SK-N-SH (cell line): ENCODE data around the gene KIF18B. TPM values are rescaled to one million over a fixed set of nuclear protein-coding genes. Genes with fewer than 3 reads are reported as not detected.

Experiments
- CTCF ChIA-PET: fragments of 300-600, 350-600 bp; formaldehyde crosslinking; extraction: SDS; loops from one replicate; lab custom pipeline; 2021; lab: Yijun Ruan, JAX
- POLR2A ChIA-PET: fragments of 350-600 bp; sonication (Branson Sonifier 250); formaldehyde crosslinking; extraction: SDS; loops from one replicate; lab custom pipeline; 2020; ENCODE audit warnings: antibody characterized with exemption, inconsistent platforms; lab: Yijun Ruan, JAX
- DNase-seq: peaks from one replicate; pipeline ENCODE4 v3.0.0; 2012
- H2AFZ ChIP-seq: fragments of 200-600 bp; sonication (generic); 2 replicates; pipeline ENCODE4 v1.8.1; 2016; ENCODE audit warnings: antibody characterized with exemption, mild to moderate bottlenecking, low read depth
- H3F3A ChIP-seq: fragments of 200-600 bp; sonication (generic); replicated peaks from 2 replicates; pipeline ENCODE3; 2016; ENCODE audit warnings: antibody characterized with exemption, mild to moderate bottlenecking; ENCODE audit not compliant: insufficient read depth
- H3K27ac ChIP-seq, 2 experiments: fragments of 200-500 bp in 1 of 2; fragments of 200-600 bp in 1 of 2; sonication (Bioruptor generic) in 1 of 2; sonication (generic), shearing (Covaris generic) in 1 of 2; 2 replicates each; pipeline versions ENCODE4 v1.5.1 to v1.6.1; 2014 to 2016; ENCODE audit warnings: low read depth in 2 of 2, inconsistent platforms in 1 of 2, low read length in 1 of 2, mild to moderate bottlenecking in 1 of 2, mixed read lengths in 1 of 2
- H3K27me3 ChIP-seq: fragments of 200-600 bp; sonication (generic), shearing (Covaris generic); 2 replicates; pipeline ENCODE4 v1.6.1; 2016; ENCODE audit warnings: mixed run types; ENCODE audit not compliant: insufficient read depth
- H3K36me3 ChIP-seq, 2 experiments: fragments of 200-500 bp in 1 of 2; fragments of 200-600 bp in 1 of 2; sonication (Bioruptor generic) in 1 of 2; sonication (generic) in 1 of 2; replicated peaks in 1 of 2; 2 replicates each; pipeline versions ENCODE3 to v1.5.1; 2014 to 2016; ENCODE audit warnings: low read length in 1 of 2, mild to moderate bottlenecking in 1 of 2; ENCODE audit not compliant: insufficient read depth in 2 of 2, control insufficient read depth in 1 of 2
- H3K4me1 ChIP-seq, 2 experiments: fragments of 200-500 bp in 1 of 2; fragments of 200-600 bp in 1 of 2; sonication (Bioruptor generic) in 1 of 2; sonication (generic), shearing (Covaris generic) in 1 of 2; 2 replicates each; pipeline versions ENCODE4 v1.5.1 to v1.6.1; 2014 to 2016; ENCODE audit warnings: low read depth in 1 of 2, low read length in 1 of 2, mixed run types in 1 of 2; ENCODE audit not compliant: insufficient read depth in 2 of 2, control insufficient read depth in 1 of 2
- H3K4me2 ChIP-seq: fragments of 200-600 bp; sonication (generic), shearing (Covaris generic); 2 replicates; pipeline ENCODE4 v1.6.1; 2017; ENCODE audit warnings: mixed run types
- H3K4me3 ChIP-seq, 2 experiments: fragments of 200-500 bp in 1 of 2; fragments of 200-600 bp in 1 of 2; sonication (Bioruptor generic) in 1 of 2; sonication (generic), shearing (Covaris generic) in 1 of 2; 2 replicates each; pipeline versions ENCODE4 v1.5.1 to v1.8.1; 2014 to 2016; ENCODE audit warnings: low read depth in 2 of 2, inconsistent platforms in 1 of 2, low read length in 1 of 2, mild to moderate bottlenecking in 1 of 2, mixed read lengths in 1 of 2, moderate library complexity in 1 of 2
- H3K79me2 ChIP-seq: fragments of 200-600 bp; sonication (generic); 2 replicates; pipeline ENCODE4 v1.8.1; 2017; ENCODE audit warnings: mild to moderate bottlenecking; ENCODE audit not compliant: insufficient read depth
- H3K9ac ChIP-seq: fragments of 200-600 bp; sonication (generic); 2 replicates; pipeline ENCODE4 v1.6.1; 2017; ENCODE audit warnings: mixed run types
- H3K9me2 ChIP-seq: fragments of 200-600 bp; sonication (generic); 2 replicates; pipeline ENCODE4 v1.6.1; 2017; ENCODE audit warnings: mixed run types
- H3K9me3 ChIP-seq: fragments of 200-600 bp; sonication (generic); 2 replicates; pipeline ENCODE4 v1.6.1; 2017; ENCODE audit warnings: mixed run types, mild to moderate bottlenecking, moderate library complexity
- H4K20me1 ChIP-seq: fragments of 200-600 bp; sonication (generic); 2 replicates; pipeline ENCODE4 v1.6.1; 2017; ENCODE audit warnings: mild to moderate bottlenecking, mixed run types; ENCODE audit not compliant: insufficient read depth
- CHD2 ChIP-seq: fragments of 150-350 bp; IDR thresholded peaks from 2 replicates; pipeline ENCODE4 v1.6.1; 2018; ENCODE audit warnings: low read length; ENCODE audit not compliant: partially characterized antibody
- ELF1 ChIP-seq: IDR thresholded peaks from 2 replicates; pipeline ENCODE4 v1.4.0; 2012
- EZH2phosphoT487 ChIP-seq: fragments of 200-600 bp; sonication (generic); IDR thresholded peaks from 2 replicates; pipeline ENCODE4 v1.6.1; 2017; ENCODE audit warnings: low read depth, mixed run types, mild to moderate bottlenecking, antibody characterized with exemption, moderate library complexity, borderline replicate concordance
- FOXM1 ChIP-seq: IDR thresholded peaks from 2 replicates; pipeline ENCODE4 v1.4.0; 2012; ENCODE audit warnings: low read depth, mild to moderate bottlenecking
- GABPA ChIP-seq: IDR thresholded peaks from 2 replicates; pipeline ENCODE4 v1.4.0; 2012; ENCODE audit warnings: low read depth, mild to moderate bottlenecking
- JUND ChIP-seq: IDR thresholded peaks from 2 replicates; pipeline ENCODE4 v1.4.0; 2012
- MEF2A ChIP-seq: IDR thresholded peaks from 2 replicates; pipeline ENCODE4 v1.4.0; 2012; ENCODE audit warnings: low read depth, borderline replicate concordance
- MXI1 ChIP-seq: IDR thresholded peaks from 2 replicates; pipeline ENCODE4 v1.6.1; 2012; ENCODE audit warnings: mild to moderate bottlenecking, low read depth, low read length, improper control_type of control experiment
- NFIC ChIP-seq: IDR thresholded peaks from 2 replicates; pipeline ENCODE4 v1.4.0; 2012; ENCODE audit warnings: borderline replicate concordance
- NRF1 ChIP-seq: IDR thresholded peaks from 2 replicates; pipeline ENCODE4 v1.6.1; 2012; ENCODE audit warnings: low read depth, mild to moderate bottlenecking, low read length
- POLR2AphosphoS5 ChIP-seq: IDR thresholded peaks from 2 replicates; pipeline ENCODE4 v1.6.1; 2012; ENCODE audit warnings: low read depth, low read length
- RAD21 ChIP-seq: IDR thresholded peaks from 2 replicates; pipeline ENCODE4 v1.6.1; 2012; ENCODE audit warnings: mild to moderate bottlenecking, low read length
- RFX5 ChIP-seq: IDR thresholded peaks from 2 replicates; pipeline ENCODE4 v1.6.1; 2012; ENCODE audit warnings: mild to moderate bottlenecking, improper control_type of control experiment, low read length
- RXRA ChIP-seq: IDR thresholded peaks from 2 replicates; pipeline ENCODE4 v1.4.0; 2012; ENCODE audit warnings: low read depth, mild to moderate bottlenecking, borderline replicate concordance
- SIN3A ChIP-seq: IDR thresholded peaks from 2 replicates; pipeline ENCODE4 v1.6.1; 2012; ENCODE audit warnings: low read depth, mild to moderate bottlenecking, low read length, moderate library complexity, borderline replicate concordance
- SMC3 ChIP-seq: IDR thresholded peaks from 2 replicates; pipeline ENCODE4 v1.6.1; 2012; ENCODE audit warnings: low read depth, low read length, improper control_type of control experiment
- TAF1 ChIP-seq: IDR thresholded peaks from 2 replicates; pipeline ENCODE4 v1.6.1; 2012; ENCODE audit warnings: low read depth, mild to moderate bottlenecking, low read length, moderate library complexity, borderline replicate concordance
- TCF12 ChIP-seq: IDR thresholded peaks from 2 replicates; pipeline ENCODE4 v1.4.0; 2012
- WGBS: methylation state at CpG from one replicate; pipeline ENCODE4 v1.1.6; 2017; ENCODE audit warnings: low lambda C conversion rate; 5-methylcytosine and 5-hydroxymethylcytosine counted together
- polyA plus RNA-seq, 3 experiments: library from polyadenylated mRNA; depleted of rRNA; stranded (reverse); fragments of >200 nt; gene quantifications; 2 replicates each; pipeline ENCODE4 v1.2.3, GENCODE V29; 2012
- TF ChIP-seq, protein P1 (sequence below): fragments of 150-350 bp; IDR thresholded peaks from 2 replicates; pipeline ENCODE4 v1.6.1; 2017; ENCODE audit warnings: antibody characterized with exemption, low read length, low read depth, borderline replicate concordance
- TF ChIP-seq, protein P2 (sequence below): fragments of 150-350 bp; IDR thresholded peaks from 2 replicates; pipeline ENCODE4 v1.6.1; 2016; ENCODE audit warnings: mild to moderate bottlenecking, low read depth, low read length
- TF ChIP-seq, protein P3 (sequence below): IDR thresholded peaks from 2 replicates; pipeline ENCODE4 v1.4.0; 2012; ENCODE audit warnings: low read depth
- TF ChIP-seq, protein P4 (sequence below): IDR thresholded peaks from 2 replicates; pipeline ENCODE4 v1.6.1; 2012; ENCODE audit warnings: mild to moderate bottlenecking, low read depth, low read length, moderate library complexity
- TF ChIP-seq, protein P5 (sequence below): IDR thresholded peaks from 2 replicates; pipeline ENCODE4 v1.4.0; 2012; ENCODE audit warnings: low read depth, borderline replicate concordance

KIF18B gene
- polyA plus RNA-seq (2012; rRNA removed), result 12.6 and 14.7 TPM in 2 replicates
- 4.0 and 7.1 TPM in 2 replicates for polyA plus RNA-seq (2012; cell fraction: cytosol; rRNA removed)
- polyA plus RNA-seq (2012; cell fraction: nucleus; rRNA removed), result 40.0 and 52.6 TPM in 2 replicates

DNA sequence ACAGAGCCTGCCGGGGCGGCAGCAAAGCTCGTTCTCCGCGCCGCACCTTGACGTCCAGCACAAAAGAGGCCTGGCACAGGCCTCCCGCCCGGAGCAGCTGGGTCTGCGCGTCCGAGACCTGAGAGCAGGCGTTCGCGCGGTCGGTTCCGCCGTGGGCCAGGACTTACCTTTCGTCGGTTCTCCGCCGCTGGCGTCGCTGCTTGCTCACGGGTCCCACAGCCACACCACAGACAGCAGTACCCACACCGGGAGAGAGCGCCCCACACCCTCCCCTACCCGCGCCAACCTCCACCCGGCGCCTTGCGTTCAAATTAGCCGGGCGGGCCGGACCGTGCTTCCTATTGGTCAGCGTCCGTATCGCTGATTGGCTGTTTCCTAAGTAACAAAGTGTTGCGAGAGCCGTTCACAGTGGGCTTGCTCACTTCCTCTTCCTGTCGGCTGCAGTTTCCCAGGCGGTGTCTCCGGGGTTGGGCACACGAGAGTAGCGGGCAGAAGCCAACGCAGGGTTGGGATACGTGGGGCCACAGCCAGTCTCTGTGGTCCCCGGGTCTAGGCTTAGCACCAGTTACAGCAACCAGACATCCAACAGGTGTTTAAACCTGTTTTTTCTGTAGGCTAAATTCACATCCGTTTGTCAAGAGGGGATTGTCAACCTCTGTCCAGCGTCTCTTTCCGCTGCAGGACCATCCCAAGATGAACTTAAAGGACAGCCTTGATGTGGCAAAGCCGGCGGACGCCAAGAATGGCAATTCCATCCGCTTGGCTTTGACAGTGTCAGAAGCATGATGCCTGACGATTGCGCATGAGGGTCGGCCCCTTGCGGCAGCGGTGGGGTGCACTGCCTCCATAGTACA lies at the start of gene KIF18B:
TSS of gene KIF18B (minus strand) at position 313 of the 854 bp plus-strand sequence. CDS start 11,429 bp downstream, outside the sequence.
- CTCF ChIA-PET, result interaction anchor here (0.7 to 1.7 kb wide), 8 partner anchors 9 to 211 kb away, joined by 3 to 7 read pairs (median 4); partner anchors contain the start of gene PLCD3
- H3K27ac ChIP-seq, result peak within 1 kb of the TSS; percentile 61 to 82
- H3K36me3 ChIP-seq, result peaks cover 0 to 16% of the 10 kb centered on the region in 2 experiments
- peak within 1 kb of the TSS; percentile 72 to 74 for H3K4me3 ChIP-seq
- peak within 1 kb of the TSS; percentile 85 for H3K9ac ChIP-seq
- H3F3A ChIP-seq, result peaks cover 13% of the 10 kb centered on the region
- no peaks in the 10 kb centered on the region for H3K27me3 ChIP-seq
- 8% methylated on average over 39 of the region's 62 CpGs for WGBS
- H3K4me2 ChIP-seq, result peak within 1 kb of the TSS; percentile 95
- POLR2A ChIA-PET, result interaction anchor here (1.2 to 1.3 kb wide), 3 partner anchors 10 to 84 kb away, joined by 3 read pairs; no protein-coding TSS in a partner anchor
- peak; percentile 96 for DNase-seq
- H3K9me3 ChIP-seq, result no peaks in the 10 kb centered on the region
- no peaks in the 10 kb centered on the region for H3K9me2 ChIP-seq
- H2AFZ ChIP-seq, result peak within 1 kb of the TSS; percentile 69
- peaks cover 0 to 6% of the 10 kb centered on the region in 2 experiments; a peak in 1 of 4 replicates for H3K4me1 ChIP-seq
- no peaks in the 10 kb centered on the region for H4K20me1 ChIP-seq
- H3K79me2 ChIP-seq, result peaks cover 49% of the 10 kb centered on the region
- TF ChIP-seq RFX5, result peak; percentile 68
- TF ChIP-seq TCF12, result no peak
- TF ChIP-seq, protein P1, sequence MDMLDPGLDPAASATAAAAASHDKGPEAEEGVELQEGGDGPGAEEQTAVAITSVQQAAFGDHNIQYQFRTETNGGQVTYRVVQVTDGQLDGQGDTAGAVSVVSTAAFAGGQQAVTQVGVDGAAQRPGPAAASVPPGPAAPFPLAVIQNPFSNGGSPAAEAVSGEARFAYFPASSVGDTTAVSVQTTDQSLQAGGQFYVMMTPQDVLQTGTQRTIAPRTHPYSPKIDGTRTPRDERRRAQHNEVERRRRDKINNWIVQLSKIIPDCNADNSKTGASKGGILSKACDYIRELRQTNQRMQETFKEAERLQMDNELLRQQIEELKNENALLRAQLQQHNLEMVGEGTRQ, result no peak
- no peak for TF ChIP-seq JUND
- peak; percentile 85 for TF ChIP-seq GABPA
- TF ChIP-seq, protein P2, sequence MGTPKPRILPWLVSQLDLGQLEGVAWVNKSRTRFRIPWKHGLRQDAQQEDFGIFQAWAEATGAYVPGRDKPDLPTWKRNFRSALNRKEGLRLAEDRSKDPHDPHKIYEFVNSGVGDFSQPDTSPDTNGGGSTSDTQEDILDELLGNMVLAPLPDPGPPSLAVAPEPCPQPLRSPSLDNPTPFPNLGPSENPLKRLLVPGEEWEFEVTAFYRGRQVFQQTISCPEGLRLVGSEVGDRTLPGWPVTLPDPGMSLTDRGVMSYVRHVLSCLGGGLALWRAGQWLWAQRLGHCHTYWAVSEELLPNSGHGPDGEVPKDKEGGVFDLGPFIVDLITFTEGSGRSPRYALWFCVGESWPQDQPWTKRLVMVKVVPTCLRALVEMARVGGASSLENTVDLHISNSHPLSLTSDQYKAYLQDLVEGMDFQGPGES, result peak; percentile 57; the same call in 1 of the 2 replicates
- no peak for TF ChIP-seq MEF2A
- TF ChIP-seq NRF1, result peak; percentile 42; the same call in 1 of the 2 replicates
- TF ChIP-seq, protein P3, sequence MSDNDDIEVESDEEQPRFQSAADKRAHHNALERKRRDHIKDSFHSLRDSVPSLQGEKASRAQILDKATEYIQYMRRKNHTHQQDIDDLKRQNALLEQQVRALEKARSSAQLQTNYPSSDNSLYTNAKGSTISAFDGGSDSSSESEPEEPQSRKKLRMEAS, result 0 out of 2 replicates have a peak, but pooled peaks have one; percentile 45
- TF ChIP-seq RXRA, result no peak
- peak; percentile 98 for TF ChIP-seq CHD2
- TF ChIP-seq, protein P4, sequence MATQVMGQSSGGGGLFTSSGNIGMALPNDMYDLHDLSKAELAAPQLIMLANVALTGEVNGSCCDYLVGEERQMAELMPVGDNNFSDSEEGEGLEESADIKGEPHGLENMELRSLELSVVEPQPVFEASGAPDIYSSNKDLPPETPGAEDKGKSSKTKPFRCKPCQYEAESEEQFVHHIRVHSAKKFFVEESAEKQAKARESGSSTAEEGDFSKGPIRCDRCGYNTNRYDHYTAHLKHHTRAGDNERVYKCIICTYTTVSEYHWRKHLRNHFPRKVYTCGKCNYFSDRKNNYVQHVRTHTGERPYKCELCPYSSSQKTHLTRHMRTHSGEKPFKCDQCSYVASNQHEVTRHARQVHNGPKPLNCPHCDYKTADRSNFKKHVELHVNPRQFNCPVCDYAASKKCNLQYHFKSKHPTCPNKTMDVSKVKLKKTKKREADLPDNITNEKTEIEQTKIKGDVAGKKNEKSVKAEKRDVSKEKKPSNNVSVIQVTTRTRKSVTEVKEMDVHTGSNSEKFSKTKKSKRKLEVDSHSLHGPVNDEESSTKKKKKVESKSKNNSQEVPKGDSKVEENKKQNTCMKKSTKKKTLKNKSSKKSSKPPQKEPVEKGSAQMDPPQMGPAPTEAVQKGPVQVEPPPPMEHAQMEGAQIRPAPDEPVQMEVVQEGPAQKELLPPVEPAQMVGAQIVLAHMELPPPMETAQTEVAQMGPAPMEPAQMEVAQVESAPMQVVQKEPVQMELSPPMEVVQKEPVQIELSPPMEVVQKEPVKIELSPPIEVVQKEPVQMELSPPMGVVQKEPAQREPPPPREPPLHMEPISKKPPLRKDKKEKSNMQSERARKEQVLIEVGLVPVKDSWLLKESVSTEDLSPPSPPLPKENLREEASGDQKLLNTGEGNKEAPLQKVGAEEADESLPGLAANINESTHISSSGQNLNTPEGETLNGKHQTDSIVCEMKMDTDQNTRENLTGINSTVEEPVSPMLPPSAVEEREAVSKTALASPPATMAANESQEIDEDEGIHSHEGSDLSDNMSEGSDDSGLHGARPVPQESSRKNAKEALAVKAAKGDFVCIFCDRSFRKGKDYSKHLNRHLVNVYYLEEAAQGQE, result peak; percentile 70
- peak; percentile 99 for TF ChIP-seq FOXM1
- peak; percentile 84 for TF ChIP-seq ELF1
- TF ChIP-seq EZH2phosphoT487, result no peak
- no peak for TF ChIP-seq NFIC
- peak; percentile 97 for TF ChIP-seq MXI1
- TF ChIP-seq SIN3A, result peak; percentile 99
- TF ChIP-seq, protein P5, sequence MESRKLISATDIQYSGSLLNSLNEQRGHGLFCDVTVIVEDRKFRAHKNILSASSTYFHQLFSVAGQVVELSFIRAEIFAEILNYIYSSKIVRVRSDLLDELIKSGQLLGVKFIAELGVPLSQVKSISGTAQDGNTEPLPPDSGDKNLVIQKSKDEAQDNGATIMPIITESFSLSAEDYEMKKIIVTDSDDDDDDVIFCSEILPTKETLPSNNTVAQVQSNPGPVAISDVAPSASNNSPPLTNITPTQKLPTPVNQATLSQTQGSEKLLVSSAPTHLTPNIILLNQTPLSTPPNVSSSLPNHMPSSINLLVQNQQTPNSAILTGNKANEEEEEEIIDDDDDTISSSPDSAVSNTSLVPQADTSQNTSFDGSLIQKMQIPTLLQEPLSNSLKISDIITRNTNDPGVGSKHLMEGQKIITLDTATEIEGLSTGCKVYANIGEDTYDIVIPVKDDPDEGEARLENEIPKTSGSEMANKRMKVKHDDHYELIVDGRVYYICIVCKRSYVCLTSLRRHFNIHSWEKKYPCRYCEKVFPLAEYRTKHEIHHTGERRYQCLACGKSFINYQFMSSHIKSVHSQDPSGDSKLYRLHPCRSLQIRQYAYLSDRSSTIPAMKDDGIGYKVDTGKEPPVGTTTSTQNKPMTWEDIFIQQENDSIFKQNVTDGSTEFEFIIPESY, result peak; percentile 92
- TF ChIP-seq TAF1, result peak; percentile 86
- peak; percentile 99 for TF ChIP-seq POLR2AphosphoS5
- TF ChIP-seq SMC3, result peak; percentile 16
- TF ChIP-seq RAD21, result peak; percentile 9; the same call in 1 of the 2 replicates
